Pancreas (tissue), 10 donors: ENCODE results near the gene PROSER2. TPM values are rescaled to one million over a fixed set of nuclear protein-coding genes. Genes with fewer than 3 reads are reported as not detected.

ENCODE experiments used
- ATAC-seq, 4 donors: fragments of 200-7000 bp; cut with Tn5 transposase; one replicate each; pipeline versions ENCODE4 v1.8.0 to v1.9.1; 2020; ENCODE audit warnings: mild to moderate bottlenecking in 4 of 4, moderate library complexity in 4 of 4
- DNase-seq, 6 donors: peaks; one replicate each; pipeline ENCODE4 v3.0.0-alpha.2; 2020
- FAIRE-seq: peaks from 2 replicates; lab custom pipeline; 2012; peaks lifted over from hg19 to GRCh38; lab: Jason Lieb, UNC
- H3K27ac ChIP-seq, 4 donors: fragments of 200-600 bp; sonication (generic); 1 replicate in 3 of 4; 2 replicates in 1 of 4; pipeline versions ENCODE4 v1.5.0 to v1.8.0; 2020
- H3K27me3 ChIP-seq, 4 donors: fragments of 200-600 bp; one replicate each; pipeline ENCODE4 v1.8.0; 2021
- H3K36me3 ChIP-seq, 3 donors: fragments of 200-600 bp; sonication (generic) in 1 of 3; one replicate each; pipeline versions ENCODE4 v1.5.0 to v1.8.0; 2020 to 2021
- H3K4me1 ChIP-seq, 3 donors: fragments of 200-600 bp; one replicate each; pipeline ENCODE4 v1.8.0; 2021
- H3K4me3 ChIP-seq, 4 donors: fragments of 200-600 bp; sonication (generic) in 2 of 4; one replicate each; pipeline versions ENCODE4 v1.5.0 to v1.8.0; 2020 to 2021
- H3K9me3 ChIP-seq, 4 donors: fragments of 200-600 bp; one replicate each; pipeline ENCODE4 v1.8.0; 2021
- WGBS, 2 donors: extraction: QIAGEN DNeasy Blood & Tissue Kit; methylation state at CpG; one replicate each; pipeline ENCODE4 v1.1.7; 2013; 5-methylcytosine and 5-hydroxymethylcytosine counted together
- intact Hi-C, 3 donors: fragments of 100-400 bp; cut with DNase I; formaldehyde crosslinking; loops; one replicate each; pipeline versions ENCODE4 v1.11.1 to v1.14.2; 2022
- polyA plus RNA-seq, 2 donors: library from polyadenylated mRNA; stranded (reverse); fragments of 200-250 nt; gene quantifications; one replicate each; pipeline ENCODE4 v1.2.3, GENCODE V29; 2013
- total RNA-seq, 6 donors: library from RNA; stranded (reverse); fragmentation: NEBNext Ultra II Directional in 4 of 6; extraction: Animal tissue kit (Norgen Biotek cat#: 25700) in 4 of 6; gene quantifications; one replicate each; pipeline versions ENCODE4 v1.2.1 to v1.2.4, GENCODE V29; 2021 to 2023
- TF ChIP-seq, protein P1 (sequence below), 4 donors: fragments of 200-600 bp; sonication (generic) in 3 of 4; IDR thresholded peaks; one replicate each; pipeline versions ENCODE4 v1.5.0 to v1.8.0; 2021; ENCODE audit warnings: antibody characterized with exemption in 4 of 4
- donor health status: healthy with polysubstance abuse.
- donor health status: DM: no; HTN: no; CAD: no; lungs with moderate emphysema.
- donor health status: DM: no; HTN: no; CAD: no.
- donor health status: control.
- donor health status: control.
- donor health status: Bipolar disorder and iron deficiency.
- donor health status: DM: yes; HTN: yes; CAD: no.
- donor health status: DM: no; HTN: no; CAD: no.
- donor health status: DM: no; HTN: no; CAD: no.
- donor health status: DM: yes; HTN: yes; CAD: no.

The PROSER2 gene
- total and polyA plus RNA-seq, 8 donors, result 5.7 to 21.2 (median 11.0) TPM

DNA sequence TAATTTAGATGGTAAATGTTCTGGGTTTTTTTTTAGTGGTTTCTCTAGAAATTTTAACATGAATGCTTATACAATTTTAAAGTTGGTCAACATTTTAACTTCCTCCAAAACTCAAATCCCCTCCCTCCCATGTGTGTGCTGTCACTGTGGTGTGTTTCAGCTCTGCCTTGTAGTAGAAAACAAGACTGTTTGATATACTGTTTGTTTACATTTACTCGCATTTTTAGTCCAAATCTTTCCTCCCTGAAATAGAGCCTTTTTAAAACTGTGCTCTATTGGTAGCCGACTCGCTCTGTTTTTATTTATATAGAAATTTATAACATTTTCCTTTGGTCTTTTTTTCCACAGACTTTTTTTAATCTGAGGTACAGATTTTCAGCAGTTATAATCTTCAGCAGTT, 19.3 kb downstream of the PROSER2 start:
- no peak for DNase-seq
- H3K9me3 ChIP-seq, result no peaks in the 10 kb centered on the region
- WGBS, 2 donors, result 79 to 81% methylated on average over 3 of the region's 3 CpGs
- no peak for ATAC-seq
- H3K4me1 ChIP-seq, result peaks cover 0 to 5% (median 0%) of the 10 kb centered on the region in 3 donors
- intact Hi-C loops, result no loop called here
- H3K27me3 ChIP-seq, result no peaks in the 10 kb centered on the region
- H3K36me3 ChIP-seq, result no peaks in the 10 kb centered on the region
- TF ChIP-seq, protein P1, sequence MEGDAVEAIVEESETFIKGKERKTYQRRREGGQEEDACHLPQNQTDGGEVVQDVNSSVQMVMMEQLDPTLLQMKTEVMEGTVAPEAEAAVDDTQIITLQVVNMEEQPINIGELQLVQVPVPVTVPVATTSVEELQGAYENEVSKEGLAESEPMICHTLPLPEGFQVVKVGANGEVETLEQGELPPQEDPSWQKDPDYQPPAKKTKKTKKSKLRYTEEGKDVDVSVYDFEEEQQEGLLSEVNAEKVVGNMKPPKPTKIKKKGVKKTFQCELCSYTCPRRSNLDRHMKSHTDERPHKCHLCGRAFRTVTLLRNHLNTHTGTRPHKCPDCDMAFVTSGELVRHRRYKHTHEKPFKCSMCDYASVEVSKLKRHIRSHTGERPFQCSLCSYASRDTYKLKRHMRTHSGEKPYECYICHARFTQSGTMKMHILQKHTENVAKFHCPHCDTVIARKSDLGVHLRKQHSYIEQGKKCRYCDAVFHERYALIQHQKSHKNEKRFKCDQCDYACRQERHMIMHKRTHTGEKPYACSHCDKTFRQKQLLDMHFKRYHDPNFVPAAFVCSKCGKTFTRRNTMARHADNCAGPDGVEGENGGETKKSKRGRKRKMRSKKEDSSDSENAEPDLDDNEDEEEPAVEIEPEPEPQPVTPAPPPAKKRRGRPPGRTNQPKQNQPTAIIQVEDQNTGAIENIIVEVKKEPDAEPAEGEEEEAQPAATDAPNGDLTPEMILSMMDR (IDR thresholded peaks at IDR 0.05), result no peak
- H3K27ac ChIP-seq, result no peak overlapping the region
- no peak for FAIRE-seq
- H3K4me3 ChIP-seq, result no peak overlapping the region

DNA sequence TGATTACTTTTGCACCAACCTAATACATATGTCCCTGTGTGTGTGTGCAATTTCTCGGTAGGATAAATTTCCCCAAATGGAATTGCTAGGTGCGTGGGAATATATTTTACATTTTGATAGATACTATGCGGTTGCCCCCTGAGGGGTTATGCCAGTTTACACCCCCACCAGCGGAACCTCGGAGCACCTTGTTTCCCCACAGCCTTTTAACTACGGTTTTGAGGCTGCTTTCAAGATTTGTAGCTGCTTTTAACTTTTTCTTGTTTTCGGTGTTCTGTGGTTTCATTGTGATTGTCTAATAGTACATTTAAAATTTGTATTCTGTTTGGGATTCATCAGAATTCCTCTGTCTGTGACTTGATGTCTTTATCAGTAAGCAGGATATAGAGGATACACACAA, 22.0 kb downstream of the PROSER2 start:
- Histone ChIP-seq H3K4me1 (peaks cover 0 to 5% (median 0%) of the 10 kb centered on the region in 3 donors), H3K27ac (no peak overlapping the region), H3K9me3 (no peaks in the 10 kb centered on the region), H3K36me3 (no peaks in the 10 kb centered on the region), H3K27me3 (no peaks in the 10 kb centered on the region), H3K4me3 (no peak overlapping the region)
- FAIRE-seq (no peak), DNase-seq (no peak), ATAC-seq (no peak)
- intact Hi-C loops, result no loop called here
- TF ChIP-seq, protein P1 (IDR thresholded peaks at IDR 0.05), result no peak
- WGBS, 2 donors, result 90 to 92% methylated on average over 7 of the region's 7 CpGs

DNA sequence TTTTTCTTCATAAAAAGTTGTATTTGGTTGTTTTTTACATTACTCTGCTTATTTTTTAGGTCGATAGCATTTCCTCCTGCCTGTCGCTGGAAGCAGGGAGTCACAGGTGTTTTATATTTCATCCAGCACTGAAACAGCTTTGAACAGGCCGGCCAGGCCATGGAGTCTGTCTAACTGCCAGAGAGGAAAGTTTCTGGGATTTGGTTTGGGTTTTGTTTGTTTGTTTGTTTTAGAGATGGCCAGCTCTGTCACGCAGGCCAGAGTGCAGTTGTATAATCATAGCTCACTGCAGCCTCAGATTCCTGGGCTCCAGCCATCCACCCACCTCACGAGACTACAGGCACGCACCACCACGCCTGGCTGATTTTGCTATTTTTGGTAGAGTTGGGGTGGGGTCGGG, 23.4 kb downstream of the PROSER2 start:
- no peaks in the 10 kb centered on the region for H3K9me3 ChIP-seq
- no peak for DNase-seq
- no peaks in the 10 kb centered on the region for H3K27me3 ChIP-seq
- no peak overlapping the region for H3K4me3 ChIP-seq
- WGBS, 2 donors, result 86 to 90% methylated on average over 8 of the region's 8 CpGs
- no peaks in the 10 kb centered on the region for H3K36me3 ChIP-seq
- TF ChIP-seq, protein P1 (IDR thresholded peaks at IDR 0.05), result no peak
- no peak for FAIRE-seq
- peaks cover 0 to 5% (median 0%) of the 10 kb centered on the region in 3 donors for H3K4me1 ChIP-seq
- H3K27ac ChIP-seq, result no peak overlapping the region
- no peak for ATAC-seq
- intact Hi-C loops, result no loop called here

DNA sequence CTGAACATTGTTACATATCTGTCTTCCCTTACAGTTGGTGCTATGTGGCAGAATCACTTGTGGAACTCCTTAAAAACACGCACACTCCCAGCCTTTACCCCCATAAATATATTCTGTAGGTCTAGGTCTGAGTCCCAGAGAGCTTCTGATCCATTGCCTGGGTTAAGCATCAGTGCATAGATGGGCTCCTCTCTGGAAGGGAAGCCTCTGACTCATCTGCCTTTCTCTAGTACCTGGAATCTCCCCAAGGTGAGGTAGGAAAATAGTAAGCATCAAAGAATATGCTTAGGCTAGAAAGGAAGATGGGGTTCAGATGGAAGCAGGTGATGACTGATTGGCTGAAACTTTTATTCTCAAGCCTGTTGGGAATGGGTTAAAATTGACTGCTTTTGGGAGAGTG, 26.1 kb downstream of the PROSER2 start:
- no peak overlapping the region for H3K4me3 ChIP-seq
- H3K9me3 ChIP-seq, result no peaks in the 10 kb centered on the region
- H3K36me3 ChIP-seq, result peaks cover 0 to 11% (median 4%) of the 10 kb centered on the region in 3 donors
- H3K27me3 ChIP-seq, result no peaks in the 10 kb centered on the region
- no peak for FAIRE-seq
- H3K4me1 ChIP-seq, result no peaks in the 10 kb centered on the region
- TF ChIP-seq, protein P1 (IDR thresholded peaks at IDR 0.05), result no peak
- H3K27ac ChIP-seq, result no peak overlapping the region
- no peak for ATAC-seq
- WGBS, 2 donors, result 86 to 89% methylated on average over 1 of the region's 1 CpG
- DNase-seq, result no peak
- intact Hi-C loops, result no loop called here

DNA sequence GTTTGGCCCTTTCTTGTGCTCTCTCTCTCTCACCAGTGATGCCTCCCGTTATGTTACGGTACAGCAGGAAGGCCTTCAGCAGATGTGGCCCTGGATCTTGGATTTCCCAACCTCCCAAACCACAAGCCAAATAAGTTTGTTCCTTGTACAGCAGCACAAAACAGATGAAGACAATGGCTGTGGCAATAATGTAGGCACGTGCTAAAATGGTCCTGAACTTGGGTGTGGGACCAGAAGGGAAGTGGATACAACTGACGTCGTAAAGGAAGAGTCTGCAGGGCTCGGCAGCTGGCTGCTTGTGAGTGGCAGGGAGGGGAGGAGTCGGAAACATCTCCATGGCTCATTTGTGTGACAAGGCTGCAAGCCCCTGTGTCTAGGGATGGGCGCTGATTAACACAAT, 26.8 kb downstream of the PROSER2 start:
- Histone ChIP-seq H3K36me3 (peaks cover 0 to 11% (median 5%) of the 10 kb centered on the region in 3 donors), H3K27ac (no peak overlapping the region), H3K27me3 (no peaks in the 10 kb centered on the region), H3K4me1 (no peaks in the 10 kb centered on the region), H3K4me3 (no peak overlapping the region), H3K9me3 (no peaks in the 10 kb centered on the region)
- no peak for DNase-seq
- 90 to 91% methylated on average over 8 of the region's 8 CpGs for WGBS, 2 donors
- FAIRE-seq, result no peak
- TF ChIP-seq, protein P1 (IDR thresholded peaks at IDR 0.05), result no peak
- peak in 1 of 4 donors; percentile 19 for ATAC-seq
- intact Hi-C loops, result no loop called here
